Calu3 (cell line): ENCODE data around the gene ARHGAP24. TPM values are rescaled to one million over a fixed set of nuclear protein-coding genes. Genes with fewer than 3 reads are reported as not detected.
A peak's percentile ranks its signal among the peaks of the same experiment; 100 is the strongest.

Source experiments
- BruUV-seq: library from RNA; stranded (reverse); fragments of 400-500 nt; replicated peaks from 2 replicates; lab custom pipeline; 2021; lab: Mats Ljungman, UMichigan
- CTCF ChIA-PET: fragments of 300-600 bp; sonication (Branson Sonifier 250); formaldehyde crosslinking; loops from one replicate; lab custom pipeline; 2022; ENCODE audit warnings: antibody characterized with exemption; lab: Charles Lee
- DNase-seq: peaks from one replicate; pipeline ENCODE4 v3.0.0; 2022
- H3K27ac Mint-ChIP-seq: one replicate; pipeline ENCODE4 v1.8.0; 2022; ENCODE audit warnings: mixed read lengths; ENCODE audit not compliant: unreplicated experiment
- H3K27me3 Mint-ChIP-seq: one replicate; pipeline ENCODE4 v1.8.0; 2022; ENCODE audit warnings: mixed read lengths; ENCODE audit not compliant: unreplicated experiment
- H3K36me3 Mint-ChIP-seq: one replicate; pipeline ENCODE4 v1.8.0; 2022; ENCODE audit warnings: mild to moderate bottlenecking, moderate library complexity, mixed read lengths; ENCODE audit not compliant: insufficient read depth, unreplicated experiment
- H3K4me1 Mint-ChIP-seq: one replicate; pipeline ENCODE4 v1.8.0; 2022; ENCODE audit warnings: mild to moderate bottlenecking, low read depth, mixed read lengths; ENCODE audit not compliant: unreplicated experiment
- H3K4me3 Mint-ChIP-seq: one replicate; pipeline ENCODE4 v1.8.0; 2022; ENCODE audit warnings: mild to moderate bottlenecking, low read depth, moderate library complexity, mixed read lengths; ENCODE audit not compliant: unreplicated experiment
- H3K9me3 Mint-ChIP-seq: one replicate; pipeline ENCODE4 v1.8.0; 2022; ENCODE audit warnings: low read depth, mixed read lengths; ENCODE audit not compliant: unreplicated experiment
- intact Hi-C: fragments of 100-400 bp; cut with micrococcal nuclease; formaldehyde crosslinking; loops from one replicate; pipeline ENCODE4 v1.10.0; 2022; ENCODE audit not compliant: unreplicated experiment
- total RNA-seq: library from RNA; stranded (reverse); gene quantifications from 2 replicates; pipeline ENCODE4 v1.2.3, GENCODE V29; 2022
- TF ChIP-seq, protein P1 (sequence below): fragments of 200-600 bp; IDR thresholded peaks from one replicate; pipeline ENCODE4 v1.8.0; 2022; ENCODE audit warnings: antibody characterized with exemption; ENCODE audit not compliant: unreplicated experiment

Gene ARHGAP24
- total RNA-seq, 1 experiment from 2014 or later, result 10.2 TPM

- intact Hi-C loops, result no loop called here
- H3K27ac Mint-ChIP-seq, result peak overlapping the region; percentile 50
- no TSS peak for BruUV-seq
- H3K4me3 Mint-ChIP-seq, result no peak overlapping the region
- CTCF ChIA-PET, result interaction anchor here (1.1 kb wide), 1 partner anchor 140 kb away, joined by 3 read pairs; no protein-coding TSS in a partner anchor
- TF ChIP-seq, protein P1, sequence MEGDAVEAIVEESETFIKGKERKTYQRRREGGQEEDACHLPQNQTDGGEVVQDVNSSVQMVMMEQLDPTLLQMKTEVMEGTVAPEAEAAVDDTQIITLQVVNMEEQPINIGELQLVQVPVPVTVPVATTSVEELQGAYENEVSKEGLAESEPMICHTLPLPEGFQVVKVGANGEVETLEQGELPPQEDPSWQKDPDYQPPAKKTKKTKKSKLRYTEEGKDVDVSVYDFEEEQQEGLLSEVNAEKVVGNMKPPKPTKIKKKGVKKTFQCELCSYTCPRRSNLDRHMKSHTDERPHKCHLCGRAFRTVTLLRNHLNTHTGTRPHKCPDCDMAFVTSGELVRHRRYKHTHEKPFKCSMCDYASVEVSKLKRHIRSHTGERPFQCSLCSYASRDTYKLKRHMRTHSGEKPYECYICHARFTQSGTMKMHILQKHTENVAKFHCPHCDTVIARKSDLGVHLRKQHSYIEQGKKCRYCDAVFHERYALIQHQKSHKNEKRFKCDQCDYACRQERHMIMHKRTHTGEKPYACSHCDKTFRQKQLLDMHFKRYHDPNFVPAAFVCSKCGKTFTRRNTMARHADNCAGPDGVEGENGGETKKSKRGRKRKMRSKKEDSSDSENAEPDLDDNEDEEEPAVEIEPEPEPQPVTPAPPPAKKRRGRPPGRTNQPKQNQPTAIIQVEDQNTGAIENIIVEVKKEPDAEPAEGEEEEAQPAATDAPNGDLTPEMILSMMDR, result no peak
- H3K27me3 Mint-ChIP-seq, result no peaks in the 10 kb centered on the region
- DNase-seq, result no peak
- H3K36me3 Mint-ChIP-seq, result peaks cover 15% of the 10 kb centered on the region
- no peaks in the 10 kb centered on the region for H3K9me3 Mint-ChIP-seq
- H3K4me1 Mint-ChIP-seq, result peaks cover 30% of the 10 kb centered on the region
Measured at GRCh38 chr4:85824166-85824945, 349.4 kb downstream of the ARHGAP24 start.

- H3K9me3 Mint-ChIP-seq, result no peaks in the 10 kb centered on the region
- CTCF ChIA-PET, result interaction anchor here (0.7 to 1.0 kb wide), 3 partner anchors 29 to 143 kb away, joined by 3 to 5 read pairs (median 5); no protein-coding TSS in a partner anchor
- no peaks in the 10 kb centered on the region for H3K27me3 Mint-ChIP-seq
- DNase-seq, result peak; percentile 67
- TF ChIP-seq, protein P1, result no peak
- BruUV-seq, result no TSS peak
- H3K4me3 Mint-ChIP-seq, result peak overlapping the region; percentile 40
- peaks cover 15% of the 10 kb centered on the region for H3K36me3 Mint-ChIP-seq
- intact Hi-C loops, result loop anchor here (1.0 to 5.0 kb wide), 6 partner anchors 29 to 142 kb away; no protein-coding TSS in a partner anchor
- peak overlapping the region; percentile 20 for H3K27ac Mint-ChIP-seq
- H3K4me1 Mint-ChIP-seq, result peaks cover 39% of the 10 kb centered on the region
Measured at GRCh38 chr4:85826060-85826678, 351.2 kb downstream of the ARHGAP24 start.

- DNase-seq, result no peak
- CTCF ChIA-PET, result interaction anchor here (0.5 to 1.3 kb wide), 4 partner anchors 9 to 136 kb away, joined by 3 to 8 read pairs (median 4); no protein-coding TSS in a partner anchor
- Mint-ChIP-seq H3K9me3 (no peaks in the 10 kb centered on the region), H3K27me3 (no peaks in the 10 kb centered on the region), H3K4me3 (peak overlapping the region; percentile 76), H3K27ac (peak overlapping the region; percentile 95), H3K4me1 (peaks cover 46% of the 10 kb centered on the region), H3K36me3 (peaks cover 15% of the 10 kb centered on the region)
- TF ChIP-seq, protein P1, result no peak
- TSS peak; percentile 72 for BruUV-seq
- intact Hi-C loops, result loop anchor here (5.0 kb wide), 1 partner anchor 79 kb away; no protein-coding TSS in a partner anchor
Measured at GRCh38 chr4:85828027-85828890, 353.3 kb downstream of the ARHGAP24 start.
